ENCODE measurements around the gene GPR68.

GRCh38 chr14:91283666-91284065 lies 39.2 kb upstream of the GPR68 start:
- TF ChIP-seq CTCF (IDR thresholded peaks at IDR 0.05 in 8 of 11, conservative IDR thresholded peaks at IDR 0.05 in 3 of 11) (no peak), POLR2A (IDR thresholded peaks at IDR 0.05) (no peak)
